NCI-H2029 treated with DMSO at 0.1 percent for 48 hours (cell line): ENCODE data around the gene CDH23.

Experiments
- DNase-seq: peaks from one replicate; lab custom pipeline; 2025; lab: John Stamatoyannopoulos, UW

Gene CDH23

GRCh38 chr10:71538608-71539260 is 142.0 kb downstream of the CDH23 start:
- DNase-seq, result no peak

- DNase-seq, result no peak
Measured at GRCh38 chr10:71539442-71540118, 142.9 kb downstream of the CDH23 start.

GRCh38 chr10:71542478-71542877 is 145.8 kb downstream of the CDH23 start:
- DNase-seq, result no peak

GRCh38 chr10:71543608-71544170 is 147.0 kb downstream of the CDH23 start:
- DNase-seq, result no peak

GRCh38 chr10:71545001-71545400 is 148.3 kb downstream of the CDH23 start:
- no peak for DNase-seq

- no peak for DNase-seq
Measured at GRCh38 chr10:71546220-71546619, 149.5 kb downstream of the CDH23 start.

- DNase-seq, result no peak
Measured at GRCh38 chr10:71547312-71547711, 150.6 kb downstream of the CDH23 start.

- DNase-seq, result no peak
Measured at GRCh38 chr10:71547876-71548846, 151.4 kb downstream of the CDH23 start.

GRCh38 chr10:71549766-71550533 is 153.2 kb downstream of the CDH23 start:
- DNase-seq, result no peak

GRCh38 chr10:71550628-71551027 is 153.9 kb downstream of the CDH23 start:
- DNase-seq, result no peak

GRCh38 chr10:71551970-71552369 is 155.2 kb downstream of the CDH23 start:
- no peak for DNase-seq

- no peak for DNase-seq
Measured at GRCh38 chr10:71553432-71553831, 156.7 kb downstream of the CDH23 start.

- no peak for DNase-seq
Measured at GRCh38 chr10:71554671-71555070, 158.0 kb downstream of the CDH23 start.

- DNase-seq, result no peak
Measured at GRCh38 chr10:71555087-71555723, 158.5 kb downstream of the CDH23 start.

GRCh38 chr10:71555724-71556119 is 159.0 kb downstream of the CDH23 start:
- DNase-seq, result no peak

GRCh38 chr10:71558991-71559390 is 162.3 kb downstream of the CDH23 start:
- DNase-seq, result no peak

GRCh38 chr10:71561003-71561574 is 164.4 kb downstream of the CDH23 start:
- DNase-seq, result no peak

GRCh38 chr10:71562181-71562580 is 165.5 kb downstream of the CDH23 start:
- no peak for DNase-seq

GRCh38 chr10:71562904-71563303 is 166.2 kb downstream of the CDH23 start:
- no peak for DNase-seq

GRCh38 chr10:71564194-71564820 is 167.6 kb downstream of the CDH23 start:
- no peak for DNase-seq
